CD4-positive, alpha-beta T cell (primary cell): ENCODE measurements around the gene PRPF40A. TPM values are rescaled to one million over a fixed set of nuclear protein-coding genes. Genes with fewer than 3 reads are reported as not detected.

Experiments used
- ATAC-seq: fragments of 200-7000 bp; cut with Tn5 transposase; one replicate; pipeline ENCODE4 v1.10.0; 2022; ENCODE audit warnings: mild to moderate bottlenecking; ENCODE audit not compliant: poor library complexity
- CTCF ChIA-PET: fragments of 350-600 bp; sonication (Branson Sonifier 250); formaldehyde crosslinking; loops from one replicate; lab custom pipeline; 2021; ENCODE audit warnings: antibody characterized with exemption, inconsistent platforms; lab: Charles Lee
- POLR2A ChIA-PET: fragments of 350-600 bp; sonication (Branson Sonifier 250); formaldehyde crosslinking; loops from one replicate; lab custom pipeline; 2021; ENCODE audit warnings: antibody characterized with exemption, inconsistent platforms; lab: Charles Lee
- DNase-seq, 14 experiments: peaks; one replicate each; pipeline ENCODE4 v3.0.0-alpha.2; 2013 to 2020; ENCODE audit warnings: mixed read lengths in 2 of 14
- H3K27ac ChIP-seq, 2 donors: one replicate each; pipeline versions ENCODE4 v1.5.1 to v1.7.0; 2013; ENCODE audit warnings: low read length in 2 of 2, low read depth in 1 of 2, mild to moderate bottlenecking in 1 of 2
- H3K27me3 ChIP-seq, 2 experiments: 1 replicate in 1 of 2; 2 replicates in 1 of 2; pipeline versions ENCODE4 v1.6.1 to v1.7.0; 2013; ENCODE audit warnings: low read length in 2 of 2, control low read depth in 1 of 2, mild to moderate bottlenecking in 1 of 2, moderate library complexity in 1 of 2; ENCODE audit not compliant: insufficient read depth in 2 of 2, control insufficient read depth in 1 of 2
- H3K36me3 ChIP-seq: one replicate; pipeline ENCODE4 v1.6.1; 2013; ENCODE audit warnings: low read length, control low read depth; ENCODE audit not compliant: insufficient read depth
- H3K4me1 ChIP-seq: one replicate; pipeline ENCODE4 v1.6.1; 2013; ENCODE audit warnings: low read length, control low read depth; ENCODE audit not compliant: insufficient read depth
- H3K4me3 ChIP-seq: one replicate; pipeline ENCODE4 v1.5.1; 2013; ENCODE audit warnings: mild to moderate bottlenecking, low read length, moderate library complexity
- H3K9me3 ChIP-seq, 2 experiments: 1 replicate in 1 of 2; 2 replicates in 1 of 2; pipeline versions ENCODE4 v1.6.1 to v1.7.0; 2013; ENCODE audit warnings: low read length in 2 of 2, mild to moderate bottlenecking in 2 of 2, control low read depth in 1 of 2, moderate library complexity in 1 of 2; ENCODE audit not compliant: control insufficient read depth in 1 of 2, insufficient read depth in 1 of 2
- H3K27ac Mint-ChIP-seq: one replicate; pipeline ENCODE4 v1.8.0; 2020; ENCODE audit warnings: mixed read lengths
- H3K27me3 Mint-ChIP-seq: one replicate; pipeline ENCODE4 v1.8.0; 2021; ENCODE audit warnings: mixed read lengths
- H3K36me3 Mint-ChIP-seq: one replicate; pipeline ENCODE4 v1.8.0; 2021; ENCODE audit warnings: low read depth, mixed read lengths
- H3K4me1 Mint-ChIP-seq: one replicate; pipeline ENCODE4 v1.8.0; 2021; ENCODE audit warnings: low read depth, mixed read lengths
- H3K4me3 Mint-ChIP-seq: one replicate; pipeline ENCODE4 v1.8.0; 2020; ENCODE audit warnings: mild to moderate bottlenecking, mixed read lengths
- H3K9me3 Mint-ChIP-seq: one replicate; pipeline ENCODE4 v1.8.0; 2020; ENCODE audit warnings: mixed read lengths
- CTCF ChIP-seq: fragments of 200-600 bp; IDR thresholded peaks from one replicate; pipeline ENCODE4 v1.8.0; 2022; ENCODE audit warnings: antibody characterized with exemption, mild to moderate bottlenecking
- intact Hi-C, 2 experiments: fragments of 100-400 bp; cut with DNase I in 1 of 2; cut with micrococcal nuclease in 1 of 2; formaldehyde crosslinking; loops; one replicate each; pipeline versions ENCODE4 v1.15.1 to v1.9.0; 2023 to 2025; cut with DNase I, micrococcal nuclease
- total RNA-seq, 174 experiments: library from RNA in 2 of 174; stranded (reverse) in 2 of 174; gene quantifications; one replicate each; pipeline ENCODE4 v1.2.3 and lab custom pipeline; 2021 to 2026

Gene PRPF40A
- total RNA-seq, 2 experiments from 2014 or later: 146 to 148 TPM

DNA sequence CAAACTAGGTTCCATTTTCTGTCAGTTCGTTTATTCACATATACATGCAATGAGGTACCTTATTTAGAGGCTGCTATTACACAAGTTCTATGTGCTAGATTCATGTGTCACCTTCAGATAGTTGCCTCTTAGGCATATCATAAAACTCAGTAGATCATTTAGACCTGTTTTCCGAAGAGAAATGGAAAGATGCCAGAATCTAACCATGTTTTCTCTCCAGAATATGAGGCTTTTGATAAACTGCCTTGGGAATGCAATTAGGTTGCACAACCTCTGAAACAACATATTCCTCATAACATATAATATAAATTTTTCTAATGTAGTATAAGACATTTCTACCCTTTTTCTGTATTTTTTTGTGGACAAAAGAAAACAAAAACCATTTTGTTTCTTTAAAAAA is 108.1 kb downstream of the PRPF40A start:
- CTCF ChIA-PET: no interaction called here

DNA sequence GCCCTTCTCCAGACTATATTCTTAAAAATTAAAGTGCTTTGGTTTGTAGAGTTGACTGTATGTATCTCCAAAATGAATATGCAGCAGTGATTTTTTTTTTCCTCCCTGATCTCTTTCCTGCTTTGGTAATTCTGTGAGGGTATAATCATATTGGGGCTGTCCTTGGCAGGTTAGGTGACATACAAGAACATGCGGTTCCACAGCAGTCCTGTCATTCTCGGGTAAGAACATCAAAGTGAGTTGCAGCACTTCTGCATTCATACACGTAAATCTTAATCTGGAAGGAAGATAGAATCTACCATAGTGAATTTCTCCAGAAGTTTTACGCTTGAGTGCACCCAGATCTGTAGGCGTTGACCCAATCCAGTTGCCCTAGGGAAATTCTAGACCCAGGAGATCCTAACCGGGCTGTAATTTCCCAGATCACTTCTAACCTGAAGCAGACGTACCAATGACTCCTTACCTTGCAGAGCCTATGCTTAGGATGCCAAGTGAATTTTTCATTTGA is 109.4 kb downstream of the PRPF40A start:
- CTCF ChIA-PET: no interaction called here

More for the DNA sequence above, 108.1 kb downstream of the PRPF40A start:
- TF ChIP-seq CTCF: no peak
- H3K36me3 ChIP-seq: no peaks in the 10 kb centered on the region
- H3K27ac ChIP-seq: no peak overlapping the region
- POLR2A ChIA-PET: no interaction called here
- no peaks in the 10 kb centered on the region for H3K36me3 Mint-ChIP-seq
- H3K4me1 ChIP-seq: peaks cover 4% of the 10 kb centered on the region
- no peaks in the 10 kb centered on the region for H3K27me3 ChIP-seq
- no peak overlapping the region for H3K27ac Mint-ChIP-seq
- DNase-seq (no peak), ATAC-seq (no peak)
- no peaks in the 10 kb centered on the region for H3K27me3 Mint-ChIP-seq
- intact Hi-C loops: no loop called here
- no peaks in the 10 kb centered on the region for H3K9me3 Mint-ChIP-seq
- H3K4me3 Mint-ChIP-seq: no peak overlapping the region
- H3K4me3 ChIP-seq: no peak overlapping the region
- no peaks in the 10 kb centered on the region for H3K9me3 ChIP-seq
- peaks cover 5% of the 10 kb centered on the region for H3K4me1 Mint-ChIP-seq

DNA sequence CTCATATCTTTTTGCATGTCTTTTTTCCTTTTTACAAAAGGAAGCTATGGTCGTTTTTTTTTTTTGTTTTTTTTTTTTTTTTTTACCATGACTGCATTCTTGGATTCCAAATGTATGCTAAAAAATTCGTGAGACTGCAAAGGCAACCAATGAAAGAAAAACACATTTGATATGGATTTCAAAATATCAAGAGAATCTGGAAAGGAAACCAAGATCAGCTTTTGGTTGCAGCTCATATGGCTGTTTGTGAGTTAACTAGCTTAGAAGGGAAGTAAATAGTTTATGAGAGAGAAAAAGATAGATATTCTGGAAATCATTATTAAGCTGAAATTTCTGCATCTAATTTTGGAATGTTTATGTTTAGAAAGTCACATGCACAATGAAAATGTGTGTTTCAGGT is 110.3 kb downstream of the PRPF40A start:
- no peaks in the 10 kb centered on the region for H3K36me3 ChIP-seq
- DNase-seq (no peak), ATAC-seq (no peak)
- no peak for TF ChIP-seq CTCF
- no peaks in the 10 kb centered on the region for H3K27me3 ChIP-seq
- Mint-ChIP-seq H3K27me3 (no peaks in the 10 kb centered on the region), H3K36me3 (no peaks in the 10 kb centered on the region), H3K4me1 (peaks cover 5% of the 10 kb centered on the region), H3K27ac (no peak overlapping the region), H3K4me3 (no peak overlapping the region), H3K9me3 (no peaks in the 10 kb centered on the region)
- no peaks in the 10 kb centered on the region for H3K9me3 ChIP-seq
- H3K27ac ChIP-seq: no peak overlapping the region
- no peaks in the 10 kb centered on the region for H3K4me1 ChIP-seq
- POLR2A ChIA-PET: no interaction called here
- no peak overlapping the region for H3K4me3 ChIP-seq
- CTCF ChIA-PET: interaction anchor here (0.6 kb wide), 1 partner anchor 22 kb away, joined by 4 read pairs; no protein-coding TSS in a partner anchor
- intact Hi-C loops: no loop called here

More for the DNA sequence above, 109.4 kb downstream of the PRPF40A start:
- intact Hi-C loops: no loop called here
- H3K9me3 Mint-ChIP-seq: no peaks in the 10 kb centered on the region
- TF ChIP-seq CTCF: no peak
- POLR2A ChIA-PET: no interaction called here
- no peak overlapping the region for H3K27ac Mint-ChIP-seq
- no peaks in the 10 kb centered on the region for H3K27me3 ChIP-seq
- no peak overlapping the region for H3K4me3 ChIP-seq
- H3K36me3 ChIP-seq: no peaks in the 10 kb centered on the region
- ATAC-seq (no peak), DNase-seq (no peak)
- H3K36me3 Mint-ChIP-seq: no peaks in the 10 kb centered on the region
- H3K4me1 ChIP-seq: peaks cover 4% of the 10 kb centered on the region
- H3K27me3 Mint-ChIP-seq: no peaks in the 10 kb centered on the region
- no peaks in the 10 kb centered on the region for H3K9me3 ChIP-seq
- peaks cover 5% of the 10 kb centered on the region for H3K4me1 Mint-ChIP-seq
- H3K4me3 Mint-ChIP-seq: no peak overlapping the region
- H3K27ac ChIP-seq: no peak overlapping the region
